Measurements from ENCODE around the gene FLYWCH2. TPM values are rescaled to one million over a fixed set of nuclear protein-coding genes. Genes with fewer than 3 reads are reported as not detected.
"Not testable (repeated sequence)": the region's sequence is repeated elsewhere in the genome, so short reads cannot be mapped to it uniquely, and the experiment has no call there.

The FLYWCH2 gene
- total RNA-seq, 1 experiment from 2014 or later = 23.9 TPM

- Histone ChIP-seq H3K27ac (ENCODE audit: low read depth, low read length, poor library complexity, severe bottlenecking) (peak overlapping the region; percentile 84), H3K4me1 (ENCODE audit: insufficient read depth, low read length, poor library complexity, severe bottlenecking) (peaks cover 6% of the 10 kb centered on the region), H3K4me3 (ENCODE audit: low read depth, low read length, poor library complexity, severe bottlenecking) (peak overlapping the region; percentile 92), H3K27me3 (replicated peaks; ENCODE audit: insufficient read depth, low read depth, low read length, poor library complexity) (no peaks in the 10 kb centered on the region), H3K36me3 (ENCODE audit: insufficient read depth, low read length, poor library complexity, severe bottlenecking) (no peaks in the 10 kb centered on the region), H3K9me3 (ENCODE audit: low read depth, low read length, poor library complexity, severe bottlenecking) (no peaks in the 10 kb centered on the region)
- no peak for TF ChIP-seq EZH2 (IDR thresholded peaks at IDR 0.05; ENCODE audit: borderline replicate concordance, low read depth, low read length, poor library complexity, severe bottlenecking)
- no peak for TF ChIP-seq CTCF (conservative IDR thresholded peaks at IDR 0.05; ENCODE audit: low read depth, low read length)
- ChIA-PET POLR2A (ENCODE audit: low non-redundant PET) (interaction anchor here (0.6 kb wide), 1 partner anchor 37 kb away, joined by 3 read pairs; no protein-coding TSS in a partner anchor), CTCF (interaction anchor here (0.5 to 1.5 kb wide), 4 partner anchors 13 to 404 kb away, joined by 3 to 7 read pairs (median 4); partner anchors contain the start of gene FLYWCH2)
- intact Hi-C loops (cut with micrococcal nuclease; ENCODE audit: unreplicated experiment) = loop anchor here (2.0 kb wide), 1 partner anchor 23 kb away; the partner anchor contains the start of gene FLYWCH2
- peak; percentile 99 for DNase-seq (ENCODE audit: low spot score)
- BruUV-seq (replicated peaks) = no TSS peak
These were observed 22.4 kb downstream of the FLYWCH2 start for GRCh38 chr16:2905241-2905987.

- ChIA-PET CTCF (interaction anchor here (1.0 to 1.5 kb wide), 3 partner anchors 21 to 404 kb away, joined by 4 to 7 read pairs (median 5); partner anchors contain the start of gene FLYWCH2), POLR2A (ENCODE audit: low non-redundant PET) (no interaction called here)
- TF ChIP-seq EZH2 (IDR thresholded peaks at IDR 0.05; ENCODE audit: borderline replicate concordance, low read depth, low read length, poor library complexity, severe bottlenecking) (no peak), CTCF (conservative IDR thresholded peaks at IDR 0.05; ENCODE audit: low read depth, low read length) (no peak)
- no peak overlapping the region for H3K27ac ChIP-seq (ENCODE audit: low read depth, low read length, poor library complexity, severe bottlenecking)
- DNase-seq (ENCODE audit: low spot score) = no peak
- no peaks in the 10 kb centered on the region for H3K27me3 ChIP-seq (replicated peaks; ENCODE audit: insufficient read depth, low read depth, low read length, poor library complexity)
- H3K36me3 ChIP-seq (ENCODE audit: insufficient read depth, low read length, poor library complexity, severe bottlenecking) = no peaks in the 10 kb centered on the region
- H3K4me3 ChIP-seq (ENCODE audit: low read depth, low read length, poor library complexity, severe bottlenecking) = no peak overlapping the region
- BruUV-seq (replicated peaks) = no TSS peak
- intact Hi-C loops (cut with micrococcal nuclease; ENCODE audit: unreplicated experiment) = loop anchor here (2.0 kb wide), 1 partner anchor 23 kb away; the partner anchor contains the start of gene FLYWCH2
- H3K4me1 ChIP-seq (ENCODE audit: insufficient read depth, low read length, poor library complexity, severe bottlenecking) = peaks cover 6% of the 10 kb centered on the region
- no peaks in the 10 kb centered on the region for H3K9me3 ChIP-seq (ENCODE audit: low read depth, low read length, poor library complexity, severe bottlenecking)
These were observed 23.0 kb downstream of the FLYWCH2 start for GRCh38 chr16:2905988-2906387.

GRCh38 chr16:2907084-2907753, 24.2 kb downstream of the FLYWCH2 start:
- CTCF ChIA-PET = interaction anchor here (0.7 to 1.3 kb wide), 2 partner anchors 68 to 705 kb away, joined by 3 to 10 read pairs; no protein-coding TSS in a partner anchor
- H3K36me3 ChIP-seq (ENCODE audit: insufficient read depth, low read length, poor library complexity, severe bottlenecking); H3K4me1 ChIP-seq (ENCODE audit: insufficient read depth, low read length, poor library complexity, severe bottlenecking); intact Hi-C loops (cut with micrococcal nuclease; ENCODE audit: unreplicated experiment); H3K4me3 ChIP-seq (ENCODE audit: low read depth, low read length, poor library complexity, severe bottlenecking); POLR2A ChIA-PET (ENCODE audit: low non-redundant PET); H3K27me3 ChIP-seq (replicated peaks; ENCODE audit: insufficient read depth, low read depth, low read length, poor library complexity); H3K27ac ChIP-seq (ENCODE audit: low read depth, low read length, poor library complexity, severe bottlenecking); BruUV-seq (replicated peaks); H3K9me3 ChIP-seq (ENCODE audit: low read depth, low read length, poor library complexity, severe bottlenecking): not testable (repeated sequence)
- peak; percentile 74 for DNase-seq (ENCODE audit: low spot score)
- peak; percentile 42 for TF ChIP-seq CTCF (conservative IDR thresholded peaks at IDR 0.05; ENCODE audit: low read depth, low read length)
